Measurements from ENCODE around the gene TRIM32. TPM values are rescaled to one million over a fixed set of nuclear protein-coding genes. Genes with fewer than 3 reads are reported as not detected.
A peak's percentile ranks its signal among the peaks of the same experiment; 100 is the strongest.

The TRIM32 gene
- total RNA-seq, 1 donor from 2014 or later = 14.5 TPM

DNA sequence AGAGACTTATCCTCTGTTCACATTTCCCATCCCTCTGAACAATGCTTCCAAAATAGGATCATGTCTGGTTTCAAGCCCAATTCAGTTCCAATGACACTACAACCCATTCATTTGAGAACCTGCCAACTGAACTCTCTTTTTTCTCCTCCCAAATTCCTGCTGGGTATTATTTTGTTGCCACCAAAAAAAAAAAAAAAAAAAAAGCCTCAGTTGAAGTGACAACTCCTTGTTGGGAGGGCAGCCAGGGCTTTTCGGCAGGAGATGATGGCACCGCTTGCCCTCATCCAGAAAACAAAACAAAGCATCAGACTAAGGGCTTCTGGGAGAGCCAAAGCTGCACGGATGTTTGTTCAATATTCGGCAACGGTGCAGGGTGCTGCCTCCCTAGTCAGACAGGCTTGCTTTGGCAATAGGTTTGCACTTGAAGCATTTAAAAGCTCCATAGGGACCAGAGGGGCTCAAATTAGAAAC lies 30.6 kb upstream of the TRIM32 start:
- ATAC-seq (ENCODE audit: low read depth) = no peak
- POLR2A ChIA-PET = no interaction called here

DNA sequence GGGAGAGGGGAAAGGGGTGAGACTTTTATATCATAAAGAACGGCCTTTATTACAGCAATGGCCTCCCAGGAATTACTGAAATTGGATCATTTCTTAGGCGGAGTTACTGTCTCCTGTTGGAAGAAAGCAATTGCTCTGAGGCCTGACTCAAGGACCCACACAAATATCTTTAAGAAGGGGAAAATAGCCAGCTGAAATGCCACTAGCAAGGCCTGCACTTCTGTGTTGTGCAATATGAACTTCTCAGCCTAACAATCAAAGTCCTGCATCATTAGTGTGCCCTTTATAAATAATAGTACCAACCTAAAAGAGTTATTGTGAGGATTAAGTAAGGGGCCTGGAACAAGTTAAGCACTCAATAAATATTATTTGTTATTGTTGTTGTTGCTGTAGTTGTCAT lies 30.1 kb upstream of the TRIM32 start:
- POLR2A ChIA-PET = no interaction called here
- no peaks in the 10 kb centered on the region for H3K4me1 Mint-ChIP-seq
- DNase-seq (no peak), ATAC-seq (ENCODE audit: low read depth) (no peak)
- TF ChIP-seq, protein P1, sequence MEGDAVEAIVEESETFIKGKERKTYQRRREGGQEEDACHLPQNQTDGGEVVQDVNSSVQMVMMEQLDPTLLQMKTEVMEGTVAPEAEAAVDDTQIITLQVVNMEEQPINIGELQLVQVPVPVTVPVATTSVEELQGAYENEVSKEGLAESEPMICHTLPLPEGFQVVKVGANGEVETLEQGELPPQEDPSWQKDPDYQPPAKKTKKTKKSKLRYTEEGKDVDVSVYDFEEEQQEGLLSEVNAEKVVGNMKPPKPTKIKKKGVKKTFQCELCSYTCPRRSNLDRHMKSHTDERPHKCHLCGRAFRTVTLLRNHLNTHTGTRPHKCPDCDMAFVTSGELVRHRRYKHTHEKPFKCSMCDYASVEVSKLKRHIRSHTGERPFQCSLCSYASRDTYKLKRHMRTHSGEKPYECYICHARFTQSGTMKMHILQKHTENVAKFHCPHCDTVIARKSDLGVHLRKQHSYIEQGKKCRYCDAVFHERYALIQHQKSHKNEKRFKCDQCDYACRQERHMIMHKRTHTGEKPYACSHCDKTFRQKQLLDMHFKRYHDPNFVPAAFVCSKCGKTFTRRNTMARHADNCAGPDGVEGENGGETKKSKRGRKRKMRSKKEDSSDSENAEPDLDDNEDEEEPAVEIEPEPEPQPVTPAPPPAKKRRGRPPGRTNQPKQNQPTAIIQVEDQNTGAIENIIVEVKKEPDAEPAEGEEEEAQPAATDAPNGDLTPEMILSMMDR (IDR thresholded peaks at IDR 0.05) = no peak
- CTCF ChIA-PET = no interaction called here
- no peak overlapping the region for H3K4me3 Mint-ChIP-seq
- H3K27ac Mint-ChIP-seq = no peak overlapping the region
- H3K9me3 Mint-ChIP-seq = no peaks in the 10 kb centered on the region
- intact Hi-C loops (cut with micrococcal nuclease) = no loop called here
- H3K27me3 Mint-ChIP-seq = no peaks in the 10 kb centered on the region
- H3K36me3 Mint-ChIP-seq (ENCODE audit: low read depth) = no peaks in the 10 kb centered on the region

More for the DNA sequence above, 30.6 kb upstream of the TRIM32 start:
- no peak overlapping the region for H3K4me3 Mint-ChIP-seq
- intact Hi-C loops (cut with micrococcal nuclease) = no loop called here
- no peak overlapping the region for H3K27ac Mint-ChIP-seq
- no peaks in the 10 kb centered on the region for H3K9me3 Mint-ChIP-seq
- CTCF ChIA-PET = no interaction called here
- no peaks in the 10 kb centered on the region for H3K4me1 Mint-ChIP-seq
- no peaks in the 10 kb centered on the region for H3K36me3 Mint-ChIP-seq (ENCODE audit: low read depth)
- H3K27me3 Mint-ChIP-seq = no peaks in the 10 kb centered on the region
- DNase-seq = no peak
- TF ChIP-seq, protein P1 (IDR thresholded peaks at IDR 0.05) = no peak

DNA sequence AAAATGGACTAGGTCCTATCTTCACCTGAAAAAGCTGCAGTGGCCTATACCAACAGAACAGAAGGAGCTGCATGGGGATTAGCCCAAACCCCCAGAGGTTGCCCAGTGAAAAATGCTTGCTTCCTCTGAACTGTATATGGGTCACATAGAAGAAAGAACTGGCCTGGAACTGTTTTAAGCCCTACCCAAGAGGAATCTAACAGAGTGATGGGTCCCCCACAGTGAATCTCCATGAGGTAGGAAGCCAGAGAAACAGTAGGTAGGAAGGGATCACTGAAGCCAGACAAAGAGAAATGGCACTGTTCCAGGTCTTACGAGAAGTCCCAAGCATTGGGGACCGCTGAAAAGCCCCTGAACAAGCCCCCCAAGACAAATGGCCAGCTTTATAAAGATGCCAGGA lies 28.8 kb upstream of the TRIM32 start:
- DNase-seq = no peak
- Mint-ChIP-seq H3K36me3 (ENCODE audit: low read depth) (no peaks in the 10 kb centered on the region), H3K9me3 (no peaks in the 10 kb centered on the region), H3K4me1 (no peaks in the 10 kb centered on the region), H3K4me3 (no peak overlapping the region), H3K27ac (no peak overlapping the region), H3K27me3 (no peaks in the 10 kb centered on the region)
- ChIA-PET CTCF (no interaction called here), POLR2A (no interaction called here)
- intact Hi-C loops (cut with micrococcal nuclease) = no loop called here
- TF ChIP-seq, protein P1 (IDR thresholded peaks at IDR 0.05) = no peak
- no peak for ATAC-seq (ENCODE audit: low read depth)

DNA sequence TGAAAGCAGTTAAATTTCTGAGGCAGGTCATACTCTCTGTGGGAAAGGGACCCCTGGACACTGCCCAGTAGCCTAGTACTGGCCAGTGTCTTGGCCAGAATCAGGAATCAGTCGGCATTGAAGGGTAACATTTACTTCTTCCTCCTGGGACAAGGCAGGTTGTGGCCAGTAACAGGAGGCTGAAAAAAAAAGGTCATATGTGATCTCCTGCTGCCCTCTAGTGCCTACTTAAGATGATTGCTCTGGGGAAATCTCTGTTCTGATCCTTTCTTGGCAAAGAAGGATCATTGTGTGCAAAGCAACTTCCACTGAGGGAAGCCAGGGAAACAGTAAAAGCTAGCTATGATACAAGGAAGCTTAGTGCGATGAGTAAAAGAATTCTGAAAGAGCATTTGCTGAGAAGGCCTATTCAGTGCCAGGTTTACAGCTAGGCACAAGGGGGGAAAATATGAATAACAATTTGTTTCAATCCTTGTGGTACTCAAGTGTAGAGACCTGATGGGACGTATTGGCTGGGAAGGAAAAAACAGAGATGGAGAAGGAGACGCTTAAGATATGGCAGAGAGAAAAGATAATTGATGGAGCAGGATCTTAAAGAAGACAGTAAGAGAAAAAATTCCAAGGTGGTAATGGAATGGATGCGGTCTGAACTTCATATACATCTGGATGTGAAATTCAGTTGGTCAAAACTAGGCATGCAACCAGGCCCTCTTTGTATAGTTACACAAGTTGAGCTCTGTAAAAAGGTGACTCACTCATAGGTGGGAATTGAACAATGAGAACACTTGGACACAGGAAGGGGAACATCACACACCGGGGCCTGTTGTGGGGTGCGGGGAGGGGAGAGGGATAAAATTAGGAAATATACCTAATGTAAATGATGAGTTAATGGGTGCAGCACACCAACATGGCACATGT lies 25.8 kb upstream of the TRIM32 start:
- H3K4me1 Mint-ChIP-seq = no peaks in the 10 kb centered on the region
- TF ChIP-seq, protein P1 (IDR thresholded peaks at IDR 0.05) = no peak
- no peaks in the 10 kb centered on the region for H3K36me3 Mint-ChIP-seq (ENCODE audit: low read depth)
- H3K9me3 Mint-ChIP-seq = no peaks in the 10 kb centered on the region
- intact Hi-C loops (cut with micrococcal nuclease) = loop anchor here (1.0 to 10.0 kb wide), 3 partner anchors 166 to 1922 kb away; no protein-coding TSS in a partner anchor
- H3K27ac Mint-ChIP-seq = no peak overlapping the region
- no peaks in the 10 kb centered on the region for H3K27me3 Mint-ChIP-seq
- ATAC-seq (ENCODE audit: low read depth) (peak; percentile 49), DNase-seq (no peak)
- ChIA-PET POLR2A (no interaction called here), CTCF (interaction anchor here (0.5 to 1.2 kb wide), 5 partner anchors 12 to 1708 kb away, joined by 3 to 4 read pairs (median 3); no protein-coding TSS in a partner anchor)
- H3K4me3 Mint-ChIP-seq = no peak overlapping the region

DNA sequence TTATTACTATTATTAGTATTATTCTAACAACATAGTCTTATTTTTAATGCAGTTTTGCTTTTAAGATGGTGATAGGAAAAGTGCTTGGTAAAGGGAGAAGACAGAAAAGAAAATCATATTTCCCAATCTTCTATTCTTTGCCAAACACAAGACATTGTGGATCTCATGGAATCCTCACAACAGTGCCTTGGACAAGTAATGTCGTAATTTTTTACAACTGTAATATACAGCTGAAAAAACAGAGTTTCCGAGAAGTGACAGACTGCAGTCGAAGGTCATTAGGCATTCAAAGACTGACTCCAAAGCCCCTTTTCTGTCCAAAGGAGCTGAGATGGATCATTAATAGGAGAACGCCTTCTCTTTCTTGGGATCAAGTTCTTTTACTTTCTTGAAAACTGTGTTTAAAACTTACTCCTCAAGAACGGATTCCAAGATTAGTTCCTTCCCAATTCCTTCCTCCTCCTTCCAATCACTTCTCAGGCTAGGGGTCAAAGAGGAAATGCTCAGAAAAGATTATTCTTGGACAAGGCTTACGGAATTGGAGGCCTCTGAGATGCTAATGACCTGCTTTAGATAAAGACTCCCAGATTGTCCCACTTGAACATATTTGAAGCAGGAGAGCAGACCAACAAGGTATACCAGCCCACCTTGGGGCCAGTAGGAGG lies 24.3 kb upstream of the TRIM32 start:
- Mint-ChIP-seq H3K4me1 (no peaks in the 10 kb centered on the region), H3K4me3 (no peak overlapping the region), H3K27ac (no peak overlapping the region), H3K36me3 (ENCODE audit: low read depth) (no peaks in the 10 kb centered on the region), H3K27me3 (no peaks in the 10 kb centered on the region), H3K9me3 (no peaks in the 10 kb centered on the region)
- ChIA-PET POLR2A (no interaction called here), CTCF (no interaction called here)
- ATAC-seq (ENCODE audit: low read depth) = no peak
- TF ChIP-seq, protein P1 (IDR thresholded peaks at IDR 0.05) = no peak
- intact Hi-C loops (cut with micrococcal nuclease) = loop anchor here (10.0 kb wide), 1 partner anchor 1648 kb away; no protein-coding TSS in a partner anchor
- DNase-seq = no peak

All from activated B cell treated with CpG ODN at 0.5 μM for 24 hours (primary cell).